ENCODE measurements around the gene ARAP2. TPM values are rescaled to one million over a fixed set of nuclear protein-coding genes. Genes with fewer than 3 reads are reported as not detected.

ARAP2 gene
- total and polyA plus RNA-seq, 2 experiments from 2014 or later: 0.92 to 4.8 TPM

- H3K27me3 Mint-ChIP-seq (ENCODE audit: insufficient read depth, low read depth, poor library complexity): peaks cover 2% of the 10 kb centered on the region
- H3K27ac ChIP-seq (ENCODE audit: low read depth): no peak overlapping the region
- no peaks in the 10 kb centered on the region for H3K79me2 ChIP-seq (replicated peaks; ENCODE audit: insufficient read depth)
- H3K27ac Mint-ChIP-seq: no peak overlapping the region
- peaks cover 4% of the 10 kb centered on the region; the same call in 1 of the 2 replicates for H3K9me2 ChIP-seq (ENCODE audit: insufficient read depth)
- H3K36me3 ChIP-seq (ENCODE audit: insufficient read depth): no peaks in the 10 kb centered on the region
- no peaks in the 10 kb centered on the region for H3K27me3 ChIP-seq (ENCODE audit: insufficient read depth)
- no peak for TF ChIP-seq CREB1 (CRISPR knock-in tag; IDR thresholded peaks at IDR 0.05; ENCODE audit: low read depth)
- no peak for TF ChIP-seq CTCF (conservative IDR thresholded peaks at IDR 0.05; ENCODE audit: low read depth in 2 of 2)
- TF ChIP-seq EZH2 (IDR thresholded peaks at IDR 0.05; ENCODE audit: low read depth, unreplicated experiment): no peak
- no peak for TF ChIP-seq ETS1 (IDR thresholded peaks at IDR 0.05)
- TF ChIP-seq REST (IDR thresholded peaks at IDR 0.05; ENCODE audit: unreplicated experiment): no peak
- TF ChIP-seq ZNF462 (CRISPR knock-in tag; IDR thresholded peaks at IDR 0.05): no peak
- no peak for TF ChIP-seq ZNF331 (CRISPR knock-in tag; IDR thresholded peaks at IDR 0.05; ENCODE audit: low read depth)
- no peak for TF ChIP-seq STAT1 (IDR thresholded peaks at IDR 0.05; ENCODE audit: unreplicated experiment)
- TF ChIP-seq EZH2phosphoT487 (IDR thresholded peaks at IDR 0.05; ENCODE audit: unreplicated experiment): no peak
- no peak for TF ChIP-seq NANOG (IDR thresholded peaks at IDR 0.05; ENCODE audit: borderline replicate concordance)
- TF ChIP-seq ZNF114 (CRISPR knock-in tag; IDR thresholded peaks at IDR 0.05): no peak
- TF ChIP-seq POLR2AphosphoS5 (IDR thresholded peaks at IDR 0.05; ENCODE audit: low read depth): no peak
- TF ChIP-seq JUNB (IDR thresholded peaks at IDR 0.05; ENCODE audit: unreplicated experiment): no peak
- ATAC-seq (no peak), DNase-seq (ENCODE audit: low spot score) (no peak)
- no peaks in the 10 kb centered on the region for H3F3A ChIP-seq (replicated peaks; ENCODE audit: low read depth)
- H2AFZ ChIP-seq: no peak overlapping the region
- no peak overlapping the region for H3K4me3 Mint-ChIP-seq
- no peaks in the 10 kb centered on the region; the same call in 2 of the 3 replicates for H3K36me3 Mint-ChIP-seq (ENCODE audit: low read depth)
- H3K4me1 Mint-ChIP-seq: peaks cover 11% of the 10 kb centered on the region
- no peaks in the 10 kb centered on the region for H4K20me1 ChIP-seq (replicated peaks; ENCODE audit: insufficient read depth)
- H3K4me3 ChIP-seq: no peak overlapping the region
- H3K4me2 ChIP-seq: no peak overlapping the region
- no peaks in the 10 kb centered on the region for H3K4me1 ChIP-seq (ENCODE audit: insufficient read depth)
- H3K9me3 Mint-ChIP-seq: no peaks in the 10 kb centered on the region
Measured at GRCh38 chr4:36065274-36065871, 178.9 kb downstream of the ARAP2 start.

All from GM23338 (cell line).